Activated CD8-positive, alpha-beta memory T cell treated with anti-CD3 and anti-CD28 coated beads, Interleukin-2, amount 50 U/mL, for 24 hours (primary cell): ENCODE measurements around the gene SOCS1.

Experiments used
- DNase-seq: peaks from one replicate; pipeline ENCODE4 v3.0.0-alpha.2; 2020; ENCODE audit errors: extremely low read depth

The SOCS1 gene

GRCh38 chr16:11245222-11245737 is 10.7 kb downstream of the SOCS1 start:
- DNase-seq = no peak

DNA sequence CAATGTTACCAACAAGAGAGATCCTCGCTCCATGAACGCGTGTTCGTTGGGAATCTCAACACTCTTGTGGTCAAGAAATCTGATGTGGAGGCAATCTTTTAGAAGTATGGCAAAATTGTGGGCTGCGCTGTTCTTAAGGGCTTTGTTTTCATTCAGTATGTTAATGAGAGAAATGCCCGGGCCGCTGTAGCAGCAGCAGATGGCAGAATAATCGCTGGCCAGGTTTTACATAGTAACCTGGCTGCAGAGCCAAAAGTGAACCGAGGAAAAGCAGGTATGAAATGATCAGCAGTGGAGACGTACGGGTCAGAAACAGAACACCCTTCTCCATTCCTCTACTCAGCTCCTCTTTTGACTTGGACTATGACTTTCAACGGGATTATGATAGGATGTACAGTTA is 13.3 kb downstream of the SOCS1 start:
- no peak for DNase-seq

DNA sequence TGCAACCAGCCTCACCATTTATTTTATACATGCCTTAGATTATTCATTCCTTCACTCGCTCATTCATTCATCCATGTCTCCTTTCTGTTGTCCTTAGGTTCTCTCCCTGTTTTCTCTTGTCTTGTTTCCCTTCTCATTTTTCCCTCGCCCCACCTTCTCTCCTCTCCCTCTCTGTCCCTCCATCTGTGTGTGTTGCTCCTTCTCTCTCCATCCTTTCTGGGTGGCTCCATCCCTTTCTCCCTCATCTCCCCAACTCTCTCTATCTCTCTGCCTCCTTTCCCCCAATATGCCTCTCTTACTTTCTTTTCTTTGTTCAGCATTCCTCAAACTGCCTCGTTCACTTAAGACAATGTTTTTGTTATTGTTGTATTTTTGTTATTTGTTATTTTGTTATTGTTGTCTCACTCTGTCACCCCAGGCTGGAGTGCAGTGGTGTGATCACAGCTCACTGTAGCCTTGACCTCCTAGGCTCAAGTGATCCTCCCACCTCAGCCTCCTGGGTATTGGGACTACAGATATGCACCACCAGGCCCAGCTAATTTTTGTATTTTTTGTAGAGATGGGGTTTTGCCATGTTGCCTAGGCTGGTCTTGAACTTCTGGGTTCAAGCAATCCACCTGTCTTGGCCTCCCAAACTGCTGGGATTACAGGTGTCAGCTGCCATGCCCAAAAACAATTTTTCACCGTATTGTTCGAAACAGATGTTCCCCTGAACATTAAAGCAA is 14.4 kb downstream of the SOCS1 start:
- no peak for DNase-seq

DNA sequence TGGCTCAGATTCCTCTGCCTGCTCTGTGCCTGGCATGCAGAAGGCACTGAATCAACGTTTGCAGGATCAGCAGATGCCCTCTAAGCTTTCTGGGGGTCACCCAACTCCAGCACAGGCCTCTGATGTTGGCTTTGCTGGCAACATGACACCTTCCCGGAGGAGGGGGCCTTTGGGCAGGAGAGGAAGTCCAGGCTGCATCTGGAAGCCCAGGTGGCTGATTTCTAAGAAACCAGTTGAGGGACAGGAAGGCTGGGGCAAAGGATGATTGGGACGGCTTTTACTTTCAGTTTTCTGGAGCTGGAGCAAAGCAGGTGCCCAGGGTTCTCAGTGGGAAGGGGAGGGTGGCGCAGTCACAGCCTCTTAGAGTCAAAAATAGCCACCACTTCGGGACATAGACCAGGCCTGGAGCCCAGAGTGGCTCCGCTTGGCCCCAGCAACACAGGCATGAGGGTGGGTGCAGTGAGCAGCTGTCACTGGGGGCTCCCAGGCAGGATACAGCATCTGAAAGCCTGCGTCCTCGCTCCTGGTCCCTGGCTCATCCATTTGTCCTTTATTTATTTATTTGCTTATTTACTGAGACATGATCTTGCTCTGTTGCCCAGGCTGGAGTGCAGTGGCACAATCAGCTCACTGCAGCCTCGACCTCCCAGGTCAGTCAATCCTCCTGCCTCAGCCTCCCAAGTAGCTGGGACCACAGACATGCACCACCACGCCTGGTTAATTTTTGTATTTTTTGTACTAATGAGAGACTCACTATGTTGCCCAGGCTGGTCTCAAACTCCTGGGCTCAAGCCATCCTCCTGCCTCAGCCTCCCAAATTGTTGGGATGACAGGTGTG is 15.1 kb downstream of the SOCS1 start:
- DNase-seq = no peak

DNA sequence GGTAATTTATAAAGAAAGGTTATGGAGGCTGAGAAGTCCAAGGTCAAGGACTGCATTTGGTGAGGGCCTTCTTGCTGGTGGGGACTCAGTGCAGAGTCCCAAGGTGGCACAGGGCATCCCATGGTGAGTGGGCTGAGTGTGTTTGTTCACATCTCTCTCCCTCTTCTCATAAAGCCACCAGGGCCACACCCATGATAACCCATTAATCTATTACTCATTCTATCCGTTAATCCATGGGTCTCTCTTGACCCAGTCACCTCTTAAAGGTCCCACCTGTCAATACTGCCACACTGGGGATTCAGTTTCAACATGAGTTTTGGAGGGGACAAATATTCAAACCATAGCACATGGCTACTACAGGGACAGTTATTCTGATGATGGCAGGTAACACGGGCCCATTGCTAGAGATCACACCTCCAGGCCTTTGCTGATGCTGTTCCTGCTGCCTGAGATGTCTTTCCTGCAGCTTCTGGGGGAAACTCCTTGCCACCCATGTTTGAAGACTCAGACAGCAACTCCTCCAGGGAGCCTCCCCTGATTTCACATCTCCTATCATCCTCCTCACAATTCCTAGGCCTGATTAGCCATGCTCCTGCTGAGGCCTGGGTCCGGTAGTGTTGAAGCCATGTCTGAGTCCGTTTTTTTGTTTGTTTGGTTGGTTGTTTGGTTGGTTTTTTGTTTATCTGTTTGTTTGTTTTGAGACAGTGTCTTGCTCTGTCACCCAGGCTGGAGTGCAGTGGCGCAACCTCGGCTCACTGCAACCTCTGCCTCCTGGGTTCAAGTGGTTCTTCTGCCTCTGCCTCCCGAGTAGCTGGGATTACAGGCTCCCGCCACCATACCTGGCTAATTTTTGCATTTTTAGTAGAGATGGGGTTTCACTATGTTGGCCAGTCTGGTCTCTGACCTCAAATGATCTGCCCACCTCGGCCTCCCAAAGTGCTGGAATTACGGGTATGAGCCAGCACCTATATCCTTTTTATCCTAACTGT is 16.1 kb downstream of the SOCS1 start:
- DNase-seq = no peak

DNA sequence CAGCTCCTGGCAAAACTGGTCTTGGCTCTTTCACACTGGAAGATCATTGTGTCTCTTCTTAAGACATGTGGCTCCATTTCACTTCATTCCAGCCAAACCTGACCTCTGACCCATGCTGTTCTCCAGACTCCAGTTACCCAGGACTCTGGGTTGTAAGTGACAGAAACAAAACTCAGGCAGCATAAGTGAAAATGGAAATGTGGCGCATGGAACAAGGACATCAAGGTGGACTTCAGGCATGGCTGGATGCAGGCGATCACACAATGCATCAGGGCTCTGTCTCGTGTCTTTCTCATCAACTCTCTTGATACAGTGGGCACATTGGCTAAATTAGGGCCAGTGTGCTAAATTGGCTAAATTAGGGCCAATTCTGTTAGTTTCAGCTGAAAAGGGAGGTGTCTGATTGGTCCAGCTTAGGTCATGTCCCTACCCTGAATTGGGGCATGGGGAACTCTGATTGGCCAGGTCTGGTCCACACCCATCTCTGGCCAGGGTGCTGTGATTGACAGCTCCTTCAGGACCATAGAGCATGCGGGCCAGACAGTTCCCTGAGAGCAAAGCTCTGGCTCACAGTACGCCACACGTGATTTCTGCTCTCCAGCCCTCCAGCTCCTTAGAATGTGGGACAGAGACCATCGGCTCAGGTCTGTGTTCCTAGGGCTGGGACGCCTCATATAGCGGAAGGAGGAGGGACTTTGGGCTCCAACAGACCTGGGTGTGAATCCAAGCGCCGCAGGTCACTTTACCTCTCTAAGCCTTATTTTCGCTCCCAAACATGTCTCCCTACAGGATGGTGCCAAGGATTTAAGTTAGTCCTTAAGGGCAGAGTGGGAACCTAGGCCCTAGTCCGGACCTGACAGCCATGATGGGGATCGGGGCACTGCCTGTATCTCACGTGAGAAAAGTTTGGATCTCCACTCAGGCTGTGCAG is 17.5 kb downstream of the SOCS1 start:
- no peak for DNase-seq

DNA sequence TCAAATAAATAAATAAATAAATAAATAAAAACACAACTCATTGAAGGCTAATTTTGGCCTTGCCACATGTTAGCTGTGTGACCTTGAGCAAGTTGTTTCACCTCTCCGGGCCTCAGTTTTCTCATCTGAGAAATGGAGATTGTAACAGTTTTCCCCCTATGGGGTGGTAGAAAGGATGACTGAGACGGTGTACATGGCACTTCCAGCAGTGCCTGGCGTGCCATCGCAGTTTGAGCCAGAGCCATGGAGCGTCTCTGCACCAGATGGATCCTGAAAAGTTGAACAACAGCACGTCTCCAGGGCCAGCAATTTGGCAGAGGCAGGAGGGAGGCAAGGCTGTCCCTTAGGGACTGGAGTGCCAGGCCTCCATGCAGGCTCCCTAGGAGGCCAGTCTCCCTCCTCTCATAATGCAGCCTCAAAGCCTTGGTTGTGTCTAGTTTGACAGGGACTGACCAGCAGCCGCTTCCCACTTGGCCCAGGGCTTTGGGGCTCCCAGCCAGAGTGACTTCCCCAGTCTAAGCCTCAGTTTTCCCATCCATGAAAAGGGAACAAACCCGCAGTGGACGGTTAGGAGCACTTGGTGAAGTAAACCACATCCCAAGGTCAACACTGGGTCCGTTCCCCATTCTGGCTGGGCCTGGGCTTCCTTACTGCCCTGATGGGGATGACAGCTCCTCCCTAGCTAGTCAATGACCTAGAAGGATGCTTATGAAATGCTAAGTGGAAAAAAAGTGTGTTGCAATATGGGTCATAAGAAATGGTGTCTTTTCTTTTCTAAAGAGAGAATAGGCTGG is 19.3 kb downstream of the SOCS1 start:
- no peak for DNase-seq

DNA sequence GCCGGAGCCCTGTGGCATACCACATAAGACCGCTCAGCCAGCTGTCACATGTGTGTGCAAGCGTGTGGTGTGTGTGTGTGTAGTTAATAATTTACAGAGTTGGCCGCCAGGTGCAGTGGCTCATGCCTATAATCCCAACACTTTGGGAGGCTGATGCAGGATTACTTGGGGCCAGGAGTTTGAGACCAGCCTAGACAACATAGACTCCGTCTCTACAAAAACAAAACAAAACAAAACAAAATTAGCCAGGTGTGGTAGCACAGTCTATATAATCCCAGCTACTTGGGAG is 20.4 kb downstream of the SOCS1 start:
- DNase-seq = no peak

- no peak for DNase-seq
These were observed 20.9 kb downstream of the SOCS1 start for GRCh38 chr16:11234884-11235702.

GRCh38 chr16:11233727-11234376 is 22.2 kb downstream of the SOCS1 start:
- no peak for DNase-seq

DNA sequence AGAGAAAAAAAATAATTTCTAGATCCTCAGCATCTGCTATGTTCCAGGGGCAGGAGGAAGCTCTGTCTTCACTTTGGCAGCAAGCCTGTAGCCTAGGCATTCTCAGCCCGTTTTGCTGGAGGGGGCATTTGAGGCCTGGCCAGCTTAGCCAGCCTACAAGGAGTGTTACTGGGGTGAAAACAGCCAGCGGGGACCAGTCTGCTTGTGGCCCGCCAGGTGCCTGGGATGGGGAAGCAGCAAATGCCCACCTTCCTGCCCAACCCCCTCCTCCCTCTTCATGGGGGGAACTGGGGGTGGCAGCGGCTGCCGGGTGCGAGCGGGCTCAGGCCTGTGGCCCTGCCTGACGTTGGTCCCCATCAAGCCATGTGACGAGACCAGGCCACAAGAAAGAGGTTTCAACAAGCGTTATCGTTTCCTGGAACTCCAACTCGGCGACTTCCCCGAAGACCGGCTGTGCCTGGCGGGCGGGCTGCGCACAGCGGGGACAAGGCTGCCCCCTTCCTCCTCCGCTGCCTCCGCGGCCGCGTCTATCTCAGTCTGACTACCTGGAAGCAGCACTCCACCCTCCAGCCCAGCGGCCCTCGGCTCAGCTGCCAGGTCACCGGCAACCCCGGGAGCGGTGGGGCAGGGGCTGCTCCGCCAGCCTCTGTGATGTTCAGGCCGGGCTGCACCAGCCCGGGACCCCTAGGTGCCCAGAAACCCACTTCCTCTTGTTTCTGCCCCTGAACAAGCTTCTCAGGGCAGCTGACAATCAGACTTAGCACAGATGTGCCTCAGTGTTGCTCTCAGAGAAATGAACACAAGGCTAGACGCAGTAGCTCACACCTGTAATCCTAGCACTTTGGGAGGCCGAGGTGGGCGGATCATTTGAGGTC is 22.9 kb downstream of the SOCS1 start:
- peak; percentile 86 for DNase-seq

GRCh38 chr16:11232302-11232851 is 23.6 kb downstream of the SOCS1 start:
- no peak for DNase-seq

DNA sequence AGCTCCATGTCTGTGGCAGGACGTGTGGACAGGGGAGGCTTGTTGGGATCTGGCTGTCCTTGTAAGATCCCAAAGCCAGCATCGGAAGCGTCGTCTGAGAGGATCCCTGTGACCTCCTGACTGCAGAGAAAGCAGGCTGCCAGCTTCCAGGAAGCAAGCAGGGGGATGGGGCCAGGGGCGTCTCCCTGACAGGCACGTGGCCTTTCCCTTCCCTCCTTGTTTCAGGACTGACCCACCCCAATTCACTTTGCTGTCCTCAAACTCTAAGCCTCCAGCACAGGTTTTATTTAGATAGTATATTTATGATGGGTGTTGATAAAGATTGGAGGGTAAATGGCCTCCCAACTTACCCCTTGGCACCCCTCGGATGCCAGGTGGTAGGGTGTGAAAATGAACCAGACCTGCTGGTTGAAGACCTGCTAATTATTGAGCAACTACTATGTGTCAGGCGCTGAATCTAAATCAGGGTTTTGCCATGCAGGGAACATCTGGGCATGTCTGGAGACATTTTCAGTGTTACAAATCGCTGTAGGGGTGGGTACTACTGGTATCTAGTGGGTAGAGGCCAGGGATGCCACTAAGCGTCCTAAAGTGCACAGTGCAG is 24.5 kb downstream of the SOCS1 start:
- DNase-seq = no peak

- no peak for DNase-seq
These were observed 26.1 kb downstream of the SOCS1 start for GRCh38 chr16:11229906-11230305.

DNA sequence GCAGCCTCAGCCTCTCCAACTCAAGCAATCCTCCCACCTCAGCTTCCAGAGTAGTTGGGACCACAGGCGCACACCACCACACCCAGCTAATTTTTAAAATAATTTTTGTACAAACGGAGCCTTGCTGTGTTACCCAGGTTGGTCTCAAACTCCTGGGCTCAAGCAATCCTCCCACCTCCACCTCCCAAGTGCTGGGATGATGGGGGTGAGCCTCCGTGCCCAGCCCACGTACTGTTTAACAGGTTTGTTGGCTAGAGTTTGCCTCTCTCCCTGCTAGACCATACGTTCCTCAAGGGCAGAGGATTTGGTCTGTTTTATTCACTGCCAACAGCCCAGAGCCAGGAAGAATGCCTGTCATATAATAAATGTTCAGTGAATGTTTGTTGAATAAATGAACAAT is 26.6 kb downstream of the SOCS1 start:
- DNase-seq = no peak

DNA sequence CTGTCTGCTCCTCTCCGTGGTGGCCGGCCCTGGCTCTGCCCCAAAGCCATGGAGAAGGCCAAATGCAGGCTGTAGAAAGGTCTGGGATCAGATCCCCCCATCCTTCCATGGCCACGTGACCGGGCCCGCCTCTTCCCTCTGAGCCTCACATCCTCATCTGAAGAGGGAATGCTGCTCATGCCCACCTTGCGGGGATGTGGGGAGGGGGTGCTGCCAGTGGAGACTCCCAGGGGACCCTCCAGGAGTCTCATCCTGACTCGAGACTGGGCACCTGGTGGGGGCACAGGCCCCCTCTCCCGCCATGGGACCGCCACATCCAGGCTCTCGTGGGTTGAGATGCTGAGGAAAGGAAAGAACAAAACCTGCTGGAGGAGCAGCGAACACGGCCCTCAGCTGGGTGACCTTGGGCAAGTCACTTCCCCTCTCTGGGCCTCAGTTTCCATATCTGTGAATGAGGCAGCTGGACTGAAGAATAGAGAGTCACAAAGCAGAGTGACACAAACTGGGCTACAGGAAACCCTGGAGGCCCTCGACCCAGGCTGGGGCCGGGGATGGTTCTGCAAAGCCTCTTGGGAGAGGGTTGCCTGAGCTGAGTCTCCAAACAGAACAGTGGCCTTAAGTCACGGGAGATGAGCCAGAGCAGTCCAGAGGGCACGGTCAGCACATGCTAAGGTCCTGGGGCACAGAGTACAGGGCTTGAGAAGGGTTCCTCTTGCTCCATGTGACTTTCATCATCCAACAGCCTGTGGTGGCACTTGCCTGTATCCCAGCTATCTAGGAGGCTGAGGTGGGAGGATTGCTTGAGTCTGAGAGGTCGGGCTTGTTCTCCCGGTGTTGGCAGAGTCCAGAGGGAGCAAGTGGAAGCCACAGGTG is 30.1 kb downstream of the SOCS1 start:
- no peak for DNase-seq
